NOMO-1 treated with DMSO at 0.1 percent for 48 hours (cell line): Measurements from ENCODE around the gene STARD8.

Source experiments
- DNase-seq: peaks from one replicate; lab custom pipeline; 2025; ENCODE audit not compliant: unreplicated experiment; lab: John Stamatoyannopoulos, UW

Gene STARD8

GRCh38 chrX:68691921-68692320, 44.5 kb downstream of the STARD8 start:
- DNase-seq = no peak

DNA sequence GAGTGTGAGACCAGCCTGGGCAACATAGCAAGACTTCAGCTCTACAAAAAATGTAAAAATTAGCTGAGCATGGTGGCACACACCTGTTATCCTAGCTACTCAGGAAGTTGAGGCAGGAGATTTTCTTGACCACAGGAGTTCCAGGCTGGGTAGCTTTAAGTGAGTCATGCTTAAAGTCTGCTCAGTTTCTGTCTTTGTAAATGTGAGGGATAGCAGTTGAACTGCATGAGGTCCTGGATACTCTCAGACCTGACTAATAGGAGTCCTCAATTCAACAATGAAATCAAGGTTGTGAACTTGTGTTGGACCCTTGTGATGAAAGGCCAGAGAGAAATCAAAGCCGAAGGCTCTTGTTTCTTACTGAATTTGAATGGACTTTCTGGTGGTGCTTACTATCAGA, 45.2 kb downstream of the STARD8 start:
- no peak for DNase-seq

GRCh38 chrX:68693481-68694434, 46.3 kb downstream of the STARD8 start:
- DNase-seq = peak; percentile 47

DNA sequence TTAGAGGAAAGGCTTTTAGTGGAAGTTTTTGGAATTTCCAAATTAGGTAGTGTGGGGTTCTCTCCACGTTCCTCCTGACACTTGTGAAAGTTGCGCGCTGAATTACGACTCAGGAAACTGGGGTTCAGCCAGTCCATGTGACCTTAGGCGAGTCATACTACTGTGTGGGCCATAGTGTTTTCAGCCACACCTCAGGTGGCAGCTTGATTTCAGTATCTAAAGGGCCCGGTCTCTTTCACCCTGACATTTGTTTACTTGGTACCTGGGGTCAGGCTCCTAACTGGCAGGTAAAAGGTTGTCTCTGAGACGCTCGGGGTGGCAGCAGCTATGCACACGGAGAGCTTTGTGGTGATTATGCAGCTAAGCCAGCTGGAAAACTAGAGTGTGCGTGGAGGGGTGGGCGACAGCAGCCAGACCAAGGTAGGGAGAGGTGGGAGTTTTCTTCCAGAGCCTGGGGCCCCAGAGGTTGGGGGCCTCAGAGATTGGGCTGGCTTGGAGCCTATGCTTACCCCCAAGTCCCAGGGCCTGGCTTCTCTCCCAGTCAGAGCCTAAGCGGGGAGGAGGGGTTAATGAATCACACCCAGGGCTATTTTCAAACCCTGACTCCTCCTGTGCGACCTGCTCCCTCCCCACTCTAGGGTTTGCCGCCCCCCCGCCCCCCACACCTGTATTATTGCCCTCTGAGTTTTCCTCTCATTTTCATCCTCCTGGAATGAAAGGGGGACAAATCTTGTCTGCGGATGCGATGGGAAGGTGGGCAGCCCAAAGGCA, 47.2 kb downstream of the STARD8 start:
- DNase-seq = no peak

DNA sequence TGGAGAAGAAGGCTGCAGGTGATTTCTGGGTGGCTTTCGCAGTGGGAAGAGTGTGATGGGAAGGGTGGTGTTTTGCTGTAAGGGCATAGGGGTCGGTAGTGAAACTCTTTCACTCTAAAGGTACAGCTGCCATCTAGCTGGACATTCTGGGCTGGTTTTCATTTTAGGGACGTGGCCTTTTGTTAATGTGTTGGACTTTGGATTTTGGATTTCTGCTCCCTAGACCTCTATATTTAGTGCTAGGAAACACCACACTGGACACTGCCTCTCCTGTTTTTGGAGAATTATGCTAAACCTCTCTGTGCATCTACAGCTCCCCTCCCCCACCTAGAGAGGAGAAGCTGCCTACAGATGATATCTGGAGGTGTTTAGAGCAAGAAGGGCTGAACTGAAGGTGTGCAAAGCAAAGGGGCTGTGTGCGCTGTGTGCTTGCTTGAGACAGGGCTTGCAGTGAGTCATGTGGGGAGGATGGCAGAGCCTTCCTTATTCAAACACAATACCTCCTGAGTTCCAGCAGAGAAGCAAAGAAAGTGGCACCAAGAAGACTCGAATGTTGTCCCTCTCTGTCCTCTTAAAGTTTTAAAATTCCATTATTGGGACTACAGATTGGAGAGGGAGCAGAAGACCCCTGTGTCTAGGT, 47.9 kb downstream of the STARD8 start:
- no peak for DNase-seq

GRCh38 chrX:68696267-68696990, 49.0 kb downstream of the STARD8 start:
- DNase-seq = no peak

DNA sequence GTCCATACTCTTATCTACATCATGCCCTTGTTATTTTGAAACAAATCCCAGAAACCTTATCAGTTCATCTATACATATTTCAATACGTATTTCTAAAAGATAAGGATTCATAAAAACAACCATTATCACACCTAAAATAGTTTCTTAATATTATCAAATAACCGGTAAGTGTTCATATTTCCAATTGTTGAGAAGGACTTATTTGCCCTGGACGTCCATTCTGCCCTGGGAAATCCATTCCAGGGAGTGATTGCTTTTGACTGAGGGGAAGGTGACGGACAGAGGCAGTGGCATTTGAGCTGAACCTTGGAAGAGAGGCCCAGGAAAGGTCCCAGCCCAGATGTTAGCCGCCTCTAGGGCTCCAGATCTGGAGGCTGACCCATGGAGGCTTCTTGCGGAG, 49.6 kb downstream of the STARD8 start:
- no peak for DNase-seq

DNA sequence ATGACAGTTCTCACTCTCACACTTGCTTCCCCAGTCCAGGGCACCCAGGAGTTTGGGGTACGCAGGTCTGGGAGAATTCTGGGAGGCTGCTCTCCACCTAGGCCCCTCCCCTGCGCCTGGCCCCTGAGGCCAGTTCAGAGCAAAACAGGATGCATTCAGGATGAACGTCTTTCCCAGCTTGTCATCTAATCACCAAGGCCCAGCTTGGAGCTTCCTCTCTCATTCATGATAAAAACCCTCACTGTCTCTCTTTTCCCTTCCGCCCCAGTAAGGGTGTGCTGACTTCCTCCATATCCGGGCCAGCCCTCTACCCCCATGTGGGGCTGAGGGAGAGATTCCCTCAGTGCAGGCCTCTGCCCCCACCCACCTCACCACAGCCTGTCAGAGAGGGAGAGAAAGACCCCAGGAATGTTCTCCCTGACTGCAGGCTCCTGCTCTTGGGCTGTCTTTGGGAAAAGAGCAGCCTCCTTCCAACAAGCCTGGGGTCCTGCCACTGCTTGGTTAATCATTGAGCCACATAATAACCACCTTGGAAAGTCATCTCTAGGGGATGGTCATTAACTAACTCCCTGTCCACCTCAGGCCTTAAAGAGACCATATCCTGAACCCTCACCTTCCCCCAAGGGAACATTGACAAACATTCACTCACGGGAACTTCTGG, 50.1 kb downstream of the STARD8 start:
- DNase-seq = no peak

GRCh38 chrX:68698942-68699341, 51.5 kb downstream of the STARD8 start:
- DNase-seq = no peak

DNA sequence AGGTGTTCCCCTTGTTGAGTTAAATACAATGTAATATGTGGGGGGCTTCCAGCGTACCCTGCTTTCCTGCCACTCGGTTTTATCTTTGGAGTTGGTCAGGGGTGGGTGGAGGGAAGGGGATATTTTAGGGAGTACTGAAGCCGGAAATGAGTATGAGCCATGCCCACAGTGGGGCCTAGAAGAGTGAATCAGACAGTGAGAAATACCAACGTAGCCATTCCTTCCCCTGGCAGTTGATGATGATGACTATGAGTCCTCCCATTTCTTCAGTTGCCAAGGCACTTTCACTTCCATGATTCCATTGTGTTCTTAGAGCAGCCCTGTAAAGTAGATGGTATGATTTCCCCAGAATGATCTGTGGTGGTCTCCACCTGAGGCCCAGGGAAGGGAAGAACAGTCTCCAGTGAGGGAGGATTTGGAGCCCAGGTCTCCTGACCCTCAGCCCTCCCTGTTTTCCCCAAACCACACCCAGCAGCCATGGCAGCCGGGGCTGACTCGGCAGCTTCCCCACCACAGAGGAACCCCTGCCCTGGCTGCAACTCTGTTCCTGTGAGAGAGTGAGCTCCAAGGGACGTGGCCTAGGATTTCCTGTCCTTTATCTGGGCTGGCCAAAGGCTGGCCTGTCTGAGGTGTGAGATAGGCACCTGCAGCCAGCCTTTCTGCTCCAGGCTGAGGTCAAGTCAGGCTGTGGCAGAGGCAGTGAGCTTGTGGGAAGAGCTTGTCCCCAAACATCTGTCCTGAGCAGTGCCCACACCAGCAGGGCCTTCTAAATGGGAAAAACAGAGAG, 52.7 kb downstream of the STARD8 start:
- peak; percentile 50 for DNase-seq

GRCh38 chrX:68703369-68703768, 55.9 kb downstream of the STARD8 start:
- DNase-seq = no peak

DNA sequence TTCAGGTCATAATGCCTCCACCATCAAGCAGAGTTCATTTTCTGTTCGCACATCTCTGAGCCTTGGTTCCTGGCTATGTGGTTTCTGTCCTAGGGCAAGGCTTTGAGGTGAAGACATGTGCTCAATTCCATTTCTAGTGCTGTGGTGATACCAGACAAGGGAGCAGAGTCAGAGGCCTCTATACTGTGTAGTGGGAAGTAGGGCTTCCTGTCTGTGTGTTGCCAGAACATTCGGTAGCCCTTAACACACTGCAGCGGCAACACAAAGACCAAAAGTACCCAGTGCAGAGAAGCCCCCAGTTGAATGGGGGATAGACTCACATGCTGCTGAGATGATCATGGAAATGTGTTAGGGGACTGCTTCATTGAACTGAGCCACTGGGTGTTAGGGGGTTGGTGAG, 56.4 kb downstream of the STARD8 start:
- DNase-seq = no peak

GRCh38 chrX:68705986-68706385, 58.5 kb downstream of the STARD8 start:
- DNase-seq = no peak

GRCh38 chrX:68708503-68709290, 61.2 kb downstream of the STARD8 start:
- DNase-seq = no peak

- peak; percentile 5 for DNase-seq
Measured at GRCh38 chrX:68710870-68711576, 63.6 kb downstream of the STARD8 start.

- no peak for DNase-seq
Measured at GRCh38 chrX:68711845-68712244, 64.4 kb downstream of the STARD8 start.

GRCh38 chrX:68714856-68715255, 67.4 kb downstream of the STARD8 start:
- DNase-seq = no peak

GRCh38 chrX:68717196-68717595, 69.7 kb downstream of the STARD8 start:
- DNase-seq = no peak
